AG04450 (cell line): ENCODE measurements around the gene PDC. TPM values are rescaled to one million over a fixed set of nuclear protein-coding genes. Genes with fewer than 3 reads are reported as not detected.
"Not testable (repeated sequence)": the region's sequence is repeated elsewhere in the genome, so short reads cannot be mapped to it uniquely, and the experiment has no call there.

Source experiments
- CTCF ChIA-PET: fragments of 300-600, 350-600 bp; formaldehyde crosslinking; extraction: SDS; loops from one replicate; lab custom pipeline; 2022; ENCODE audit warnings: antibody characterized with exemption, inconsistent platforms; lab: Charles Lee
- POLR2A ChIA-PET: fragments of 350-600 bp; formaldehyde crosslinking; extraction: SDS; loops from one replicate; lab custom pipeline; 2021; ENCODE audit warnings: antibody characterized with exemption, inconsistent platforms; lab: Yijun Ruan, JAX
- DNase-seq: peaks from one replicate; pipeline ENCODE4 v3.0.0-alpha.2; 2011; ENCODE audit warnings: low read depth, low spot score
- H3K27ac ChIP-seq: one replicate; pipeline ENCODE4 v1.5.1; 2012; ENCODE audit warnings: low read depth, low read length, control low read depth
- H3K27me3 ChIP-seq: one replicate; pipeline ENCODE4 v1.6.0; 2012; ENCODE audit warnings: low read length; ENCODE audit not compliant: control insufficient read depth, insufficient read depth
- H3K4me3 ChIP-seq: 2 replicates; pipeline ENCODE4 v1.5.1; 2011; ENCODE audit warnings: mild to moderate bottlenecking, low read depth, low read length, control low read depth
- H3K9me3 ChIP-seq: 2 replicates; pipeline ENCODE4 v1.5.1; 2012; ENCODE audit warnings: low read length; ENCODE audit not compliant: control insufficient read depth, insufficient read depth
- CTCF ChIP-seq: IDR thresholded peaks from 2 replicates; pipeline ENCODE4 v1.5.1; 2011; ENCODE audit warnings: low read depth, low read length, control low read depth, inconsistent platforms
- polyA plus RNA-seq: library from polyadenylated mRNA; depleted of rRNA; stranded (reverse); fragments of >200 nt; gene quantifications from 2 replicates; pipeline ENCODE4 v1.2.3, GENCODE V29; 2011

The PDC gene
- polyA plus RNA-seq, 1 experiment: not detected

GRCh38 chr1:186474208-186474607, 13.3 kb upstream of the PDC start:
- ChIA-PET CTCF (no interaction called here), POLR2A (no interaction called here)
- no peaks in the 10 kb centered on the region for H3K27me3 ChIP-seq
- no peaks in the 10 kb centered on the region for H3K9me3 ChIP-seq
- H3K27ac ChIP-seq: no peak overlapping the region
- no peak for DNase-seq
- no peak overlapping the region for H3K4me3 ChIP-seq
- TF ChIP-seq CTCF: no peak

GRCh38 chr1:186473047-186473446, 12.1 kb upstream of the PDC start:
- DNase-seq: no peak
- ChIA-PET POLR2A (no interaction called here), CTCF (interaction anchor here (1.2 kb wide), 1 partner anchor 10 kb away, joined by 3 read pairs; no protein-coding TSS in a partner anchor)
- TF ChIP-seq CTCF: no peak; the same call in 1 of the 2 replicates
- Histone ChIP-seq H3K27ac (no peak overlapping the region), H3K9me3 (no peaks in the 10 kb centered on the region), H3K4me3 (no peak overlapping the region), H3K27me3 (no peaks in the 10 kb centered on the region)

- H3K9me3 ChIP-seq: no peaks in the 10 kb centered on the region
- H3K27ac ChIP-seq: no peak overlapping the region
- POLR2A ChIA-PET: no interaction called here
- H3K4me3 ChIP-seq: no peak overlapping the region
- no peak for TF ChIP-seq CTCF
- DNase-seq: no peak
- H3K27me3 ChIP-seq: no peaks in the 10 kb centered on the region
- CTCF ChIA-PET: interaction anchor here (0.7 kb wide), 1 partner anchor 55 kb away, joined by 5 read pairs; no protein-coding TSS in a partner anchor
These were observed 5.0 kb upstream of the PDC start for GRCh38 chr1:186465946-186466345.

GRCh38 chr1:186465491-186465890, 4.6 kb upstream of the PDC start:
- H3K27me3 ChIP-seq, H3K27ac ChIP-seq, DNase-seq, POLR2A ChIA-PET, H3K4me3 ChIP-seq, H3K9me3 ChIP-seq: not testable (repeated sequence)
- CTCF ChIA-PET: interaction anchor here (0.7 kb wide), 1 partner anchor 54 kb away, joined by 5 read pairs; no protein-coding TSS in a partner anchor

- POLR2A ChIA-PET: no interaction called here
- CTCF ChIA-PET: no interaction called here
These were observed 3.0 kb upstream of the PDC start for GRCh38 chr1:186463926-186464325.

More at GRCh38 chr1:186463926-186464325, 3.0 kb upstream of the PDC start:
- DNase-seq: no peak
- H3K27me3 ChIP-seq: no peaks in the 10 kb centered on the region
- no peaks in the 10 kb centered on the region for H3K9me3 ChIP-seq
- TF ChIP-seq CTCF: no peak
- H3K4me3 ChIP-seq: no peak overlapping the region
- H3K27ac ChIP-seq: no peak overlapping the region
